Transverse colon (tissue), 4 donors: ENCODE results near the gene CDC14A.
"Not testable (repeated sequence)": the region's sequence is repeated elsewhere in the genome, so short reads cannot be mapped to it uniquely, and the experiment has no call there.

Experiments used
- CTCF ChIP-seq, 5 experiments: fragments of 200-600 bp in 3 of 5; fragments of 450-650 bp in 2 of 5; sonication (generic) in 3 of 5; IDR thresholded peaks; 1 replicate in 2 of 5; 2 replicates in 3 of 5; pipeline ENCODE4 v1.5.1; 2016 to 2017; ENCODE audit warnings: antibody characterized with exemption in 5 of 5, inconsistent platforms in 3 of 5, mild to moderate bottlenecking in 2 of 5, moderate library complexity in 1 of 5
- POLR2A ChIP-seq: fragments of 450-650 bp; IDR thresholded peaks from one replicate; pipeline ENCODE4 v1.6.1; 2016; ENCODE audit warnings: antibody characterized with exemption, mild to moderate bottlenecking, moderate library complexity
- POLR2AphosphoS5 ChIP-seq, 3 donors: sonication (generic); formaldehyde crosslinking; IDR thresholded peaks; one replicate each; pipeline ENCODE4 v1.6.1; 2016; ENCODE audit warnings: antibody characterized with exemption in 3 of 3

GRCh38 chr1:100326325-100326670 lies 26.0 kb upstream of the CDC14A start:
- TF ChIP-seq CTCF (IDR thresholded peaks at IDR 0.05); POLR2A; POLR2AphosphoS5 (IDR thresholded peaks at IDR 0.05): not testable (repeated sequence)
